HG02885 (cell line): Measurements from ENCODE around the gene TCL1A.
"Not testable (repeated sequence)": the region's sequence is repeated elsewhere in the genome, so short reads cannot be mapped to it uniquely, and the experiment has no call there.

Experiments used
- ATAC-seq: cut with Tn5 transposase; IDR thresholded peaks from one replicate; pipeline ENCODE4 v1.9.1; 2021; ENCODE audit warnings: mild to moderate bottlenecking; ENCODE audit not compliant: unreplicated experiment, poor library complexity

TCL1A gene

GRCh38 chr14:95679148-95679815 lies 34.6 kb downstream of the TCL1A start:
- no peak for ATAC-seq

GRCh38 chr14:95677179-95677835 lies 36.6 kb downstream of the TCL1A start:
- ATAC-seq: no peak

GRCh38 chr14:95675486-95675885 lies 38.4 kb downstream of the TCL1A start:
- no peak for ATAC-seq

GRCh38 chr14:95674613-95675012 lies 39.3 kb downstream of the TCL1A start:
- no peak for ATAC-seq

- ATAC-seq: no peak
Measured at GRCh38 chr14:95668235-95668772, 45.6 kb downstream of the TCL1A start.

GRCh38 chr14:95667249-95667693 lies 46.7 kb downstream of the TCL1A start:
- no peak for ATAC-seq

- no peak for ATAC-seq
Measured at GRCh38 chr14:95666450-95666849, 47.5 kb downstream of the TCL1A start.

- ATAC-seq: not testable (repeated sequence)
Measured at GRCh38 chr14:95665530-95665929, 48.4 kb downstream of the TCL1A start.

GRCh38 chr14:95664546-95664945 lies 49.4 kb downstream of the TCL1A start:
- ATAC-seq: no peak

GRCh38 chr14:95664066-95664465 lies 49.9 kb downstream of the TCL1A start:
- no peak for ATAC-seq

- no peak for ATAC-seq
Measured at GRCh38 chr14:95663226-95663797, 50.6 kb downstream of the TCL1A start.

- ATAC-seq: peak; percentile 49
Measured at GRCh38 chr14:95662376-95663186, 51.3 kb downstream of the TCL1A start.

GRCh38 chr14:95660651-95661515 lies 53.0 kb downstream of the TCL1A start:
- no peak for ATAC-seq

GRCh38 chr14:95659990-95660385 lies 53.9 kb downstream of the TCL1A start:
- no peak for ATAC-seq
